ENCODE measurements around the gene JAML.

The JAML gene

GRCh38 chr11:118260353-118260752, 35.5 kb upstream of the JAML start:
- TF ChIP-seq FOXP2 (optimal IDR thresholded peaks at IDR 0.05; ENCODE audit: borderline replicate concordance, extremely low read depth, extremely low read length, insufficient read depth) (no peak), REST (IDR thresholded peaks at IDR 0.05; ENCODE audit: insufficient read depth in 1 of 2, low read depth in 2 of 2, low read length in 2 of 2) (no peak), POLR2AphosphoS5 (IDR thresholded peaks at IDR 0.05; ENCODE audit: low read depth, low read length) (no peak), TAF1 (IDR thresholded peaks at IDR 0.05; ENCODE audit: borderline replicate concordance, insufficient read depth, low read length) (no peak), SIN3A (IDR thresholded peaks at IDR 0.05; ENCODE audit: borderline replicate concordance, insufficient read depth, low read length) (no peak)

GRCh38 chr11:118259138-118259537, 34.3 kb upstream of the JAML start:
- TF ChIP-seq SIN3A (IDR thresholded peaks at IDR 0.05; ENCODE audit: borderline replicate concordance, insufficient read depth, low read length) (no peak), FOXP2 (optimal IDR thresholded peaks at IDR 0.05; ENCODE audit: borderline replicate concordance, extremely low read depth, extremely low read length, insufficient read depth) (no peak)

GRCh38 chr11:118258410-118258809, 33.6 kb upstream of the JAML start:
- TF ChIP-seq POLR2AphosphoS5 (IDR thresholded peaks at IDR 0.05; ENCODE audit: low read depth, low read length) (no peak), REST (IDR thresholded peaks at IDR 0.05; ENCODE audit: insufficient read depth in 1 of 2, low read depth in 2 of 2, low read length in 2 of 2) (no peak), SIN3A (IDR thresholded peaks at IDR 0.05; ENCODE audit: borderline replicate concordance, insufficient read depth, low read length) (no peak)

GRCh38 chr11:118252688-118253087, 27.9 kb upstream of the JAML start:
- TF ChIP-seq TAF1 (IDR thresholded peaks at IDR 0.05; ENCODE audit: borderline replicate concordance, insufficient read depth, low read length) (no peak), REST (IDR thresholded peaks at IDR 0.05; ENCODE audit: insufficient read depth in 1 of 2, low read depth in 2 of 2, low read length in 2 of 2) (no peak), POLR2AphosphoS5 (IDR thresholded peaks at IDR 0.05; ENCODE audit: low read depth, low read length) (no peak), FOXP2 (optimal IDR thresholded peaks at IDR 0.05; ENCODE audit: borderline replicate concordance, extremely low read depth, extremely low read length, insufficient read depth) (no peak), SIN3A (IDR thresholded peaks at IDR 0.05; ENCODE audit: borderline replicate concordance, insufficient read depth, low read length) (no peak)

GRCh38 chr11:118251858-118252652, 27.2 kb upstream of the JAML start, which contains the start of gene MPZL3:
TSS of gene MPZL3 (minus strand) at chr11:118252365. CDS start at chr11:118252294, 71 bp downstream.
- TF ChIP-seq TAF1 (IDR thresholded peaks at IDR 0.05; ENCODE audit: borderline replicate concordance, insufficient read depth, low read length), result no peak
- TF ChIP-seq FOXP2 (optimal IDR thresholded peaks at IDR 0.05; ENCODE audit: borderline replicate concordance, extremely low read depth, extremely low read length, insufficient read depth), result peak; percentile 22

- TF ChIP-seq SIN3A (IDR thresholded peaks at IDR 0.05; ENCODE audit: borderline replicate concordance, insufficient read depth, low read length), result no peak
- TF ChIP-seq TAF1 (IDR thresholded peaks at IDR 0.05; ENCODE audit: borderline replicate concordance, insufficient read depth, low read length), result no peak
- TF ChIP-seq FOXP2 (optimal IDR thresholded peaks at IDR 0.05; ENCODE audit: borderline replicate concordance, extremely low read depth, extremely low read length, insufficient read depth), result no peak
- no peak for TF ChIP-seq REST (IDR thresholded peaks at IDR 0.05; ENCODE audit: insufficient read depth in 1 of 2, low read depth in 2 of 2, low read length in 2 of 2)
- no peak for TF ChIP-seq POLR2AphosphoS5 (IDR thresholded peaks at IDR 0.05; ENCODE audit: low read depth, low read length)
These were observed 22.2 kb upstream of the JAML start for GRCh38 chr11:118247041-118247440.
